GM12878 (cell line): ENCODE measurements around the gene TBRG1. TPM values are rescaled to one million over a fixed set of nuclear protein-coding genes. Genes with fewer than 3 reads are reported as not detected.

ENCODE experiments used
- ATAC-seq: fragments of 200-7000 bp; cut with Tn5 transposase; 3 replicates; pipeline ENCODE4 v1.9.1; 2020; ENCODE audit warnings: mild to moderate bottlenecking, moderate library complexity
- BruUV-seq: library from RNA; stranded (reverse); fragments of 400-500 nt; replicated peaks from 2 replicates; lab custom pipeline; 2021; lab: Mats Ljungman, UMichigan
- CTCF ChIA-PET: fragments of 300-600 bp; sonication (Branson Sonifier 250); formaldehyde crosslinking; extraction: SDS; loops from one replicate; lab custom pipeline; 2021; ENCODE audit warnings: inconsistent platforms; lab: Yijun Ruan, JAX
- POLR2A ChIA-PET: fragments of 350-600 bp; formaldehyde crosslinking; extraction: SDS; loops from one replicate; lab custom pipeline; 2021; ENCODE audit warnings: inconsistent platforms; lab: Charles Lee
- RAD21 ChIA-PET: fragments of 300-600 bp; sonication (Branson Sonifier 250); formaldehyde crosslinking; loops from one replicate; lab custom pipeline; 2023; ENCODE audit warnings: antibody characterized with exemption; ENCODE audit not compliant: unreplicated experiment; lab: Charles Lee
- SMC1A ChIA-PET: fragments of 300-600 bp; sonication (Branson Sonifier 250); formaldehyde crosslinking; loops from one replicate; lab custom pipeline; 2023; ENCODE audit not compliant: unreplicated experiment, uncharacterized antibody; lab: Charles Lee
- DNase-seq: peaks from one replicate; pipeline ENCODE4 v3.0.0-alpha.2; 2011; ENCODE audit warnings: low read depth, low spot score
- FAIRE-seq: peaks from 3 replicates; lab custom pipeline; 2011; peaks lifted over from hg19 to GRCh38; lab: Jason Lieb, UNC
- H2AFZ ChIP-seq: 2 replicates; pipeline ENCODE4 v1.6.0; 2011; ENCODE audit warnings: low read depth, low read length, control low read depth; ENCODE audit not compliant: control insufficient read depth
- H3K27ac ChIP-seq: 2 replicates; pipeline ENCODE4 v1.5.1; 2011; ENCODE audit warnings: control low read depth; ENCODE audit not compliant: control insufficient read depth, insufficient read depth
- H3K27me3 ChIP-seq, 2 experiments: replicated peaks in 1 of 2; 2 replicates each; pipeline versions ENCODE4 v1.6.0 to v1.6.1; 2011; ENCODE audit warnings: low read length in 1 of 2; ENCODE audit not compliant: control insufficient read depth in 2 of 2, insufficient read depth in 2 of 2
- H3K36me3 ChIP-seq, 2 experiments: 2 replicates each; pipeline ENCODE4 v1.5.1; 2011; ENCODE audit warnings: low read length in 1 of 2; ENCODE audit not compliant: control insufficient read depth in 2 of 2, insufficient read depth in 2 of 2
- H3K4me1 ChIP-seq: 2 replicates; pipeline ENCODE4 v1.6.1; 2011; ENCODE audit warnings: mild to moderate bottlenecking, low read length, moderate library complexity, mixed read lengths; ENCODE audit not compliant: control insufficient read depth, insufficient read depth
- H3K4me2 ChIP-seq: 2 replicates; pipeline ENCODE4 v1.6.0; 2011; ENCODE audit warnings: control low read depth; ENCODE audit not compliant: control insufficient read depth, insufficient read depth
- H3K4me3 ChIP-seq: fragments of 200-600 bp; sonication (generic); 2 replicates; pipeline ENCODE4 v1.5.1; 2016
- H3K79me2 ChIP-seq: 2 replicates; pipeline ENCODE4 v1.6.0; 2011; ENCODE audit warnings: low read length; ENCODE audit not compliant: control insufficient read depth, insufficient read depth
- H3K9ac ChIP-seq: 2 replicates; pipeline ENCODE4 v1.8.0; 2011; ENCODE audit warnings: low read length, control low read depth, mixed read lengths; ENCODE audit not compliant: control insufficient read depth, insufficient read depth
- H3K9me3 ChIP-seq: replicated peaks from 3 replicates; pipeline ENCODE4 v1.5.1; 2011; ENCODE audit warnings: mild to moderate bottlenecking, low read length; ENCODE audit not compliant: control insufficient read depth, insufficient read depth
- H4K20me1 ChIP-seq: 2 replicates; pipeline ENCODE4 v1.6.0; 2011; ENCODE audit not compliant: control insufficient read depth, insufficient read depth
- BHLHE40 ChIP-seq, 2 experiments: fragments of 450-650 bp in 1 of 2; IDR thresholded peaks; 2 replicates each; pipeline ENCODE4 v1.6.1; 2011 to 2017; ENCODE audit warnings: low read depth in 2 of 2, borderline replicate concordance in 1 of 2, improper control_type of control experiment in 1 of 2, low read length in 1 of 2, mild to moderate bottlenecking in 1 of 2
- CEBPB ChIP-seq, 2 experiments: fragments of 150-350 bp in 1 of 2; IDR thresholded peaks; 2 replicates each; pipeline ENCODE4 v1.6.1; 2012 to 2014; ENCODE audit warnings: low read depth in 2 of 2, low read length in 2 of 2, borderline replicate concordance in 1 of 2, inconsistent platforms in 1 of 2
- FOXM1 ChIP-seq: IDR thresholded peaks from 2 replicates; pipeline ENCODE4 v1.6.1; 2012; ENCODE audit warnings: low read depth, mild to moderate bottlenecking, inconsistent platforms, low read length, moderate library complexity
- IKZF1 ChIP-seq: fragments of 450-650 bp; conservative IDR thresholded peaks from 2 replicates; pipeline ENCODE4 v1.6.1; 2017; ENCODE audit warnings: antibody characterized with exemption, mild to moderate bottlenecking
- POU2F2 ChIP-seq: IDR thresholded peaks from 3 replicates; pipeline ENCODE4 v1.6.1; 2011; ENCODE audit warnings: low read depth, mild to moderate bottlenecking, low read length, borderline replicate concordance
- STAT3 ChIP-seq: IDR thresholded peaks from 2 replicates; pipeline ENCODE4 v1.6.1; 2011; ENCODE audit warnings: low read depth, low read length, improper control_type of control experiment
- WGBS: methylation state at CpG from one replicate; pipeline ENCODE4 v1.1.6; 2016; ENCODE audit warnings: low lambda C conversion rate; ENCODE audit not compliant: insufficient replicate concordance, insufficient coverage; ENCODE audit errors: missing lambda C conversion rate; 5-methylcytosine and 5-hydroxymethylcytosine counted together
- in situ Hi-C: fragments of 300-500 bp; cut with MboI; formaldehyde crosslinking; loops from 9 replicates; pipeline ENCODE4 v1.14.3; 2018; ENCODE audit warnings: mixed read lengths
- intact Hi-C: fragments of 100-400 bp; cut with micrococcal nuclease; formaldehyde crosslinking; loops from one replicate; pipeline ENCODE4 v1.14.2; 2022; ENCODE audit not compliant: unreplicated experiment
- polyA plus RNA-seq, 11 experiments: library from polyadenylated mRNA; depleted of rRNA in 4 of 11; unstranded in 6 of 11; stranded (reverse) in 5 of 11; fragments of >200 nt; fragmentation: Nextera tagmentation in 4 of 11; fragmentation: Illumina TruSeq in 1 of 11; extraction: Ambion mirVana in 4 of 11; extraction: Trizol in 1 of 11; gene quantifications; 1 replicate in 1 of 11; 2 replicates in 10 of 11; pipeline versions ENCODE4 v1.2.1 to v1.2.3, GENCODE V29; 2011 to 2016; ENCODE audit warnings: inconsistent platforms in 2 of 11, missing spikeins in 2 of 11, low read depth in 1 of 11
- total RNA-seq, 4 experiments: library from RNA; depleted of rRNA in 3 of 4; stranded (reverse); fragments of >200 nt in 3 of 4; fragmentation: Illumina TruSeq in 1 of 4; extraction: Trizol in 1 of 4; gene quantifications; 2 replicates each; pipeline versions ENCODE4 v1.2.1 to v1.2.3, GENCODE V29; 2013 to 2021

Gene TBRG1
- total and polyA plus RNA-seq, 10 of the 15 experiments (the other 5 are each of a cell fraction or from before 2014, with no cell fraction given), result 12.3 to 46.6 (median 26.2) TPM

- FAIRE-seq (no peak), ATAC-seq (no peak), DNase-seq (no peak)
- Histone ChIP-seq H3K4me2 (no peak overlapping the region), H3K4me1 (no peaks in the 10 kb centered on the region; the same call in 1 of the 2 replicates), H3K27me3 (no peaks in the 10 kb centered on the region), H3K36me3 (no peaks in the 10 kb centered on the region; a peak in 2 of 4 replicates), H4K20me1 (no peaks in the 10 kb centered on the region), H2AFZ (no peak overlapping the region), H3K4me3 (no peak overlapping the region), H3K9me3 (no peaks in the 10 kb centered on the region; the same call in 2 of the 3 replicates), H3K27ac (no peak overlapping the region), H3K79me2 (no peaks in the 10 kb centered on the region), H3K9ac (no peak overlapping the region)
- ChIA-PET POLR2A (no interaction called here), SMC1A (interaction anchor here (0.9 to 1.8 kb wide), 10 partner anchors 20 to 194 kb away, joined by 3 to 9 read pairs (median 3); partner anchors contain the start of gene TBRG1), CTCF (interaction anchor here (0.6 to 7.6 kb wide), 15 partner anchors 10 to 849 kb away, joined by 3 to 52 read pairs (median 4); partner anchors contain the start of gene ESAM), RAD21 (interaction anchor here (1.4 to 1.5 kb wide), 2 partner anchors 151 to 193 kb away, joined by 3 read pairs; no protein-coding TSS in a partner anchor)
- WGBS, result 80% methylated on average over 10 of the region's 10 CpGs
- no TSS peak for BruUV-seq
- in situ Hi-C loops, result no loop called here
- TF ChIP-seq IKZF1 (no peak), FOXM1 (no peak), POU2F2 (no peak), BHLHE40 (IDR thresholded peaks at IDR 0.05; ENCODE audit: borderline replicate concordance in 1 of 2, low read depth in 2 of 2, low read length in 1 of 2) (no peak), CEBPB (IDR thresholded peaks at IDR 0.05; ENCODE audit: borderline replicate concordance in 1 of 2, low read depth in 2 of 2, low read length in 2 of 2) (no peak), STAT3 (no peak)
- intact Hi-C loops, result no loop called here
Observed at GRCh38 chr11:124643042-124643604, 20.5 kb downstream of the TBRG1 start.
